Measurements from ENCODE around the gene NFYC.

Gene NFYC

DNA sequence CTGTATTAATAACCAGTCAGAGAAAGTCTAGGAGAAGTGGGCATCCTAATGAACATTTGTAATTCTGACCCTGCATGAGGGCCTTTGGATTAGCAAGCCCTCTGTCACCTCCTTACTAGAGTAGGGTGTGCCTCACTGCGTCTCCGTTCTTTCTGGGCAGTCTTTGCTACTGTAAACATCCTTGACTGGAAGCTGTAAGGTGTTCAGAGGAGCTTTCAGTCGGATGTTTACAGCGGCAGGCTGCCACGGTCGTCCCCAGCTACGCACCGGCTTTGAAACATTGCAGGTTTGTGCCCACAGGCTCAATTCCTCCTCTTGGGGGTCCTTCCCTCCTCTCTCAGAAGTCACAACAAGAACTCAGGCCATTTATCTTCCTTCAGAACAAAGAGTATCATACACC is 62.7 kb downstream of the NFYC start:
- TF ChIP-seq, protein P1, sequence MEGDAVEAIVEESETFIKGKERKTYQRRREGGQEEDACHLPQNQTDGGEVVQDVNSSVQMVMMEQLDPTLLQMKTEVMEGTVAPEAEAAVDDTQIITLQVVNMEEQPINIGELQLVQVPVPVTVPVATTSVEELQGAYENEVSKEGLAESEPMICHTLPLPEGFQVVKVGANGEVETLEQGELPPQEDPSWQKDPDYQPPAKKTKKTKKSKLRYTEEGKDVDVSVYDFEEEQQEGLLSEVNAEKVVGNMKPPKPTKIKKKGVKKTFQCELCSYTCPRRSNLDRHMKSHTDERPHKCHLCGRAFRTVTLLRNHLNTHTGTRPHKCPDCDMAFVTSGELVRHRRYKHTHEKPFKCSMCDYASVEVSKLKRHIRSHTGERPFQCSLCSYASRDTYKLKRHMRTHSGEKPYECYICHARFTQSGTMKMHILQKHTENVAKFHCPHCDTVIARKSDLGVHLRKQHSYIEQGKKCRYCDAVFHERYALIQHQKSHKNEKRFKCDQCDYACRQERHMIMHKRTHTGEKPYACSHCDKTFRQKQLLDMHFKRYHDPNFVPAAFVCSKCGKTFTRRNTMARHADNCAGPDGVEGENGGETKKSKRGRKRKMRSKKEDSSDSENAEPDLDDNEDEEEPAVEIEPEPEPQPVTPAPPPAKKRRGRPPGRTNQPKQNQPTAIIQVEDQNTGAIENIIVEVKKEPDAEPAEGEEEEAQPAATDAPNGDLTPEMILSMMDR (IDR thresholded peaks at IDR 0.05; ENCODE audit: insufficient read depth, low read length, missing control alignments): no peak
- CTCF ChIA-PET: interaction anchor here (1.1 to 7.4 kb wide), 3 partner anchors 7 to 18 kb away, joined by 3 to 62 read pairs (median 3); no protein-coding TSS in a partner anchor
- H3K4me3 ChIP-seq (ENCODE audit: low read depth, low read length): no peak overlapping the region
- DNase-seq (ENCODE audit: low read depth, low spot score): no peak
- POLR2A ChIA-PET: no interaction called here

- DNase-seq (ENCODE audit: low read depth, low spot score): no peak
- no peak overlapping the region for H3K4me3 ChIP-seq (ENCODE audit: low read depth, low read length)
- TF ChIP-seq, protein P1 (IDR thresholded peaks at IDR 0.05; ENCODE audit: insufficient read depth, low read length, missing control alignments): no peak
- CTCF ChIA-PET: interaction anchor here (1.2 to 7.4 kb wide), 3 partner anchors 8 to 17 kb away, joined by 3 to 62 read pairs (median 3); no protein-coding TSS in a partner anchor
- POLR2A ChIA-PET: no interaction called here
Measured at GRCh38 chr1:40755067-40755466, 63.6 kb downstream of the NFYC start.

GRCh38 chr1:40756523-40756922 is 65.0 kb downstream of the NFYC start:
- no peak for DNase-seq (ENCODE audit: low read depth, low spot score)
- CTCF ChIA-PET: interaction anchor here (1.1 to 7.4 kb wide), 6 partner anchors 8 to 21 kb away, joined by 3 to 62 read pairs (median 4); no protein-coding TSS in a partner anchor
- H3K4me3 ChIP-seq (ENCODE audit: low read depth, low read length): no peak overlapping the region
- TF ChIP-seq, protein P1 (IDR thresholded peaks at IDR 0.05; ENCODE audit: insufficient read depth, low read length, missing control alignments): no peak
- POLR2A ChIA-PET: no interaction called here

GRCh38 chr1:40757084-40757483 is 65.6 kb downstream of the NFYC start:
- CTCF ChIA-PET: interaction anchor here (1.1 to 7.4 kb wide), 6 partner anchors 9 to 20 kb away, joined by 3 to 62 read pairs (median 4); no protein-coding TSS in a partner anchor
- no peak overlapping the region for H3K4me3 ChIP-seq (ENCODE audit: low read depth, low read length)
- TF ChIP-seq, protein P1 (IDR thresholded peaks at IDR 0.05; ENCODE audit: insufficient read depth, low read length, missing control alignments): no peak
- no peak for DNase-seq (ENCODE audit: low read depth, low spot score)
- POLR2A ChIA-PET: no interaction called here

- POLR2A ChIA-PET: no interaction called here
Measured at GRCh38 chr1:40758004-40758403, 66.5 kb downstream of the NFYC start.

DNA sequence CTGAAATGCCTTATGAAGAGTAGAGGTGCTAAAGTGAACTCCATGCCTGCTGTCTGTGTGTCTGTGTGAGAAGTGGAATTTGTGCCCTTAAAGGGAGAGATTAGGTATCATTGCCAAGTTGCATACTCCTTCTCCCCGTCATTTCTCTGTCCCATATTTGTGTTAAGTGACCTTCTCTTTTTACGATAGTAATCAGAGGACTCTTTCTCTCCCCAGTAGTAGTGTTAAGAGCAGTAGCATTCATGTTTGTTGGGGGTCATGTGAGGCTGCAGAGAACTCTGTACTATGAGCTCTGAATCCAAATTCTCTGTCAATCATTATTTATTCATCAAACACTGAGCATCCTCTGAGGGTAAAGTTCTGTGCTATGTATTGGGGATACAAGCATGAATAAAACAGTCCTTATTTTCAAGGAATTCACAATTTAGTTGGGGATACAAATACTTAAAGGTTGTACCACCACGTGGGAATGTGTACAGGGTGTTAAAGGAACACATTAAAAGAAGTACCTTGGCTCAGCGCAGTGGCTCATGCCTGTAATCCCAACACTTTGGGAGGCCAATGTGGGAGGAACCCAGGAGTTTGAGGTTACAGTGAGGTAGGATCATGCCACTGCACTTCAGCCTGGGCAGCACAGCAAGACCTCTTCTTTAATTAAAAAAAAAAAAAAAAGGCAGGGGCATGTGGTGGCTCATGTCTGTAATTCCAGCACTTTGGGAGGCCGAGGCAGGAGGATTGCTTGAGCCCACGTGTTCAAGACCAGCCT is 67.3 kb downstream of the NFYC start:
- H3K4me3 ChIP-seq (ENCODE audit: low read depth, low read length): no peak overlapping the region
- CTCF ChIA-PET: interaction anchor here (7.4 kb wide), 1 partner anchor 14 kb away, joined by 62 read pairs; no protein-coding TSS in a partner anchor
- no peak for DNase-seq (ENCODE audit: low read depth, low spot score)
- TF ChIP-seq, protein P1 (IDR thresholded peaks at IDR 0.05; ENCODE audit: insufficient read depth, low read length, missing control alignments): no peak
- POLR2A ChIA-PET: no interaction called here

More at GRCh38 chr1:40758004-40758403, 66.5 kb downstream of the NFYC start:
- no peak overlapping the region for H3K4me3 ChIP-seq (ENCODE audit: low read depth, low read length)
- TF ChIP-seq, protein P1 (IDR thresholded peaks at IDR 0.05; ENCODE audit: insufficient read depth, low read length, missing control alignments): no peak
- CTCF ChIA-PET: interaction anchor here (1.4 to 7.4 kb wide), 4 partner anchors 9 to 19 kb away, joined by 3 to 62 read pairs (median 4); no protein-coding TSS in a partner anchor
- DNase-seq (ENCODE audit: low read depth, low spot score): no peak
